HepG2 (cell line): ENCODE results near the gene IPO9. TPM values are rescaled to one million over a fixed set of nuclear protein-coding genes. Genes with fewer than 3 reads are reported as not detected.
"Not testable (repeated sequence)": the region's sequence is repeated elsewhere in the genome, so short reads cannot be mapped to it uniquely, and the experiment has no call there.

ENCODE experiments used
- ATAC-seq: fragments of 200-7000 bp; cut with Tn5 transposase; 3 replicates; pipeline ENCODE4 v1.9.1; 2020; ENCODE audit warnings: mild to moderate bottlenecking, moderate library complexity
- BruUV-seq: library from RNA; stranded (reverse); fragments of 400-500 nt; replicated peaks from 2 replicates; lab custom pipeline; 2021; lab: Mats Ljungman, UMichigan
- CTCF ChIA-PET: fragments of 300-600 bp; formaldehyde crosslinking; extraction: SDS; loops from one replicate; lab custom pipeline; 2021; ENCODE audit warnings: low total read pairs, inconsistent platforms, low intra/inter-chr PET ratio; lab: Yijun Ruan, JAX
- POLR2A ChIA-PET: fragments of 350-600 bp; sonication (Branson Sonifier 250); formaldehyde crosslinking; loops from one replicate; lab custom pipeline; 2020; ENCODE audit warnings: antibody characterized with exemption, inconsistent platforms; lab: Yijun Ruan, JAX
- DNase-seq: peaks from one replicate; pipeline ENCODE4 v3.0.0-alpha.2; 2015; ENCODE audit warnings: low spot score
- FAIRE-seq: peaks from 3 replicates; lab custom pipeline; 2011; peaks lifted over from hg19 to GRCh38; lab: Jason Lieb, UNC
- H2AFZ ChIP-seq: one replicate; pipeline ENCODE4 v1.6.1; 2011; ENCODE audit warnings: low read length, inconsistent platforms
- H3K27ac ChIP-seq: fragments of 300-600 bp; 3 replicates; pipeline ENCODE4 v1.8.0; 2011; ENCODE audit warnings: mixed run types, mild to moderate bottlenecking, mixed read lengths, low read length, inconsistent platforms; ENCODE audit not compliant: insufficient read depth; ENCODE audit errors: extremely low read length
- H3K27me3 ChIP-seq, 2 experiments: fragments of 200-600 bp in 1 of 2; 2 replicates in 1 of 2; 3 replicates in 1 of 2; pipeline versions ENCODE4 v1.6.0 to v1.8.0; 2011; ENCODE audit warnings: low read length in 2 of 2, mild to moderate bottlenecking in 2 of 2, moderate library complexity in 2 of 2, inconsistent platforms in 1 of 2; ENCODE audit not compliant: insufficient read depth in 2 of 2, control insufficient read depth in 1 of 2
- H3K36me3 ChIP-seq, 2 experiments: fragments of 200-600 bp in 1 of 2; replicated peaks in 1 of 2; 2 replicates in 1 of 2; 3 replicates in 1 of 2; pipeline versions ENCODE4 v1.5.1 to v1.8.0; 2011; ENCODE audit warnings: low read length in 2 of 2, inconsistent platforms in 1 of 2; ENCODE audit not compliant: insufficient read depth in 2 of 2, control insufficient read depth in 1 of 2
- H3K4me1 ChIP-seq: 2 replicates; pipeline ENCODE4 v1.5.1; 2012; ENCODE audit warnings: low read length, inconsistent platforms; ENCODE audit not compliant: insufficient read depth
- H3K4me2 ChIP-seq: 2 replicates; pipeline ENCODE4 v1.6.0; 2011; ENCODE audit warnings: low read depth, low read length, inconsistent platforms
- H3K4me3 ChIP-seq, 3 experiments: fragments of 200-600 bp in 1 of 3; sonication (generic), shearing (Covaris generic) in 1 of 3; replicated peaks in 1 of 3; 2 replicates each; pipeline ENCODE4 v1.5.1; 2011 to 2016; ENCODE audit warnings: low read length in 3 of 3, inconsistent platforms in 2 of 3, low read depth in 2 of 3, mild to moderate bottlenecking in 2 of 3, control low read depth in 1 of 3, mixed read lengths in 1 of 3; ENCODE audit not compliant: insufficient read depth in 1 of 3
- H3K79me2 ChIP-seq: one replicate; pipeline ENCODE4 v1.6.1; 2011; ENCODE audit warnings: low read length, inconsistent platforms; ENCODE audit not compliant: insufficient read depth
- H3K9ac ChIP-seq: 2 replicates; pipeline ENCODE4 v1.6.0; 2011; ENCODE audit warnings: mild to moderate bottlenecking, low read depth, low read length, inconsistent platforms; ENCODE audit not compliant: insufficient read depth
- H3K9me3 ChIP-seq: 2 replicates; pipeline ENCODE4 v1.5.1; 2012; ENCODE audit warnings: mild to moderate bottlenecking, low read length
- H4K20me1 ChIP-seq: 2 replicates; pipeline ENCODE4 v1.6.0; 2011; ENCODE audit warnings: inconsistent platforms, mild to moderate bottlenecking, low read length, moderate library complexity; ENCODE audit not compliant: insufficient read depth
- HOXA9 ChIP-seq: sonication (generic); formaldehyde crosslinking; IDR thresholded peaks from 2 replicates; pipeline ENCODE4 v1.8.1; 2022; ENCODE audit warnings: missing genetic modification reagents, mild to moderate bottlenecking, moderate library complexity, borderline replicate concordance
- RAD21 ChIP-seq: fragments of 450-650 bp; formaldehyde crosslinking; IDR thresholded peaks from 2 replicates; pipeline ENCODE4 v1.5.0; 2020; ENCODE audit warnings: mild to moderate bottlenecking
- REL ChIP-seq: sonication (generic); formaldehyde crosslinking; conservative IDR thresholded peaks from 2 replicates; pipeline ENCODE4 v1.8.0; 2022; ENCODE audit warnings: mild to moderate bottlenecking, missing genetic modification reagents, moderate library complexity
- ZEB1 ChIP-seq: IDR thresholded peaks from 2 replicates; pipeline ENCODE4 v1.6.1; 2012; ENCODE audit warnings: mild to moderate bottlenecking, low read depth, inconsistent platforms; ENCODE audit not compliant: insufficient replicate concordance
- ZNF547 ChIP-seq: sonication (generic); formaldehyde crosslinking; IDR thresholded peaks from 2 replicates; pipeline ENCODE4 v1.5.1; 2020; ENCODE audit warnings: mild to moderate bottlenecking, missing genetic modification reagents
- ZNF780A ChIP-seq: sonication (generic); formaldehyde crosslinking; IDR thresholded peaks from 2 replicates; pipeline ENCODE4 v1.8.0; 2022; ENCODE audit warnings: mild to moderate bottlenecking, missing genetic modification reagents, moderate library complexity
- ZNF878 ChIP-seq: sonication (generic); formaldehyde crosslinking; IDR thresholded peaks from 2 replicates; pipeline ENCODE4 v1.8.1; 2023; ENCODE audit warnings: mild to moderate bottlenecking, missing genetic modification reagents, moderate library complexity
- WGBS: methylation state at CpG from one replicate; pipeline ENCODE4 v1.1.6; 2017; ENCODE audit warnings: low lambda C conversion rate; 5-methylcytosine and 5-hydroxymethylcytosine counted together
- in situ Hi-C: cut with HindIII; loops from 2 replicates; pipeline ENCODE4 v1.10.0; 2017; ENCODE audit warnings: low pct_unique_long_range_greater_than_20kb; ENCODE audit not compliant: extremely low pct_ligation_motif_present
- intact Hi-C: fragments of 100-400 bp; cut with micrococcal nuclease; formaldehyde crosslinking; loops from one replicate; pipeline ENCODE4 v1.10.0; 2022; ENCODE audit not compliant: unreplicated experiment
- polyA plus RNA-seq, 8 experiments: library from polyadenylated mRNA; depleted of rRNA in 3 of 8; stranded (reverse) in 7 of 8; unstranded in 1 of 8; fragments of >200 nt; fragmentation: Illumina TruSeq in 4 of 8; extraction: Trizol in 4 of 8; gene quantifications; 2 replicates each; pipeline versions ENCODE4 v1.2.1 to v1.2.3, GENCODE V29; 2011 to 2016; ENCODE audit warnings: low read depth in 4 of 8, missing spikeins in 1 of 8, mixed read lengths in 1 of 8; ENCODE audit not compliant: insufficient read depth in 1 of 8
- total RNA-seq, 5 experiments: library from RNA; depleted of rRNA; stranded (reverse); fragments of >200 nt; fragmentation: Illumina TruSeq; extraction: Trizol; gene quantifications; 2 replicates each; pipeline ENCODE4 v1.2.3, GENCODE V29; 2016; ENCODE audit warnings: low read depth in 1 of 5
- TF ChIP-seq, protein P1 (sequence below): IDR thresholded peaks from 2 replicates; pipeline ENCODE4 v1.6.1; 2012; ENCODE audit warnings: inconsistent platforms
- TF ChIP-seq, protein P2 (sequence below), 2 experiments: fragments of 450-650 bp in 1 of 2; sonication (generic) in 1 of 2; formaldehyde crosslinking in 1 of 2; IDR thresholded peaks; 2 replicates each; pipeline versions ENCODE4 v1.6.1 to v1.8.0; 2016 to 2022; ENCODE audit warnings: antibody characterized with exemption in 1 of 2, mild to moderate bottlenecking in 1 of 2, missing genetic modification reagents in 1 of 2
- TF ChIP-seq, protein P3 (sequence below): sonication (generic); formaldehyde crosslinking; IDR thresholded peaks from 2 replicates; pipeline ENCODE4 v1.4.0; 2020; ENCODE audit warnings: mild to moderate bottlenecking, missing genetic modification reagents

The IPO9 gene
- total and polyA plus RNA-seq, 2 of the 13 experiments (the other 11 are each of a cell fraction or from before 2014, with no cell fraction given): 31.0 to 34.8 TPM

DNA sequence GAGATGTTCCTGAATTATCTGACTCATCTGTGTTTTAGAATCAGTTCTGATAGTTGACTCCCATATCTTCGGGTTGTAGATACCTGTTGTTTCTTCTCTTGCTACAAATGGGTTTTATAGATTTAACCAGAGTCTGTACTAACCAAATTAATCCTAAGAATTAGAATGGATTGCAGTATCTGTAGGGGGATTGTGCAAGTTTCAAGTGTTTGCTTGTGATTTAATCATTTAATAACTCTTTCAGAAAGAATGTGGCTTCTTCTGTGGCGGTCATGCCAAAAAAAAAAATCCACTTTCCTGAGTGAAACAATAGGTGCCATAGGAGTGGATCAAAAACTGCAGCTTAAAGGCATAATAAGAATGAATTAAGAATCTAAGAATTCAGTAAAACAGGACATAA lies 9.4 kb downstream of the IPO9 start (continued):
- TF ChIP-seq, protein P1, sequence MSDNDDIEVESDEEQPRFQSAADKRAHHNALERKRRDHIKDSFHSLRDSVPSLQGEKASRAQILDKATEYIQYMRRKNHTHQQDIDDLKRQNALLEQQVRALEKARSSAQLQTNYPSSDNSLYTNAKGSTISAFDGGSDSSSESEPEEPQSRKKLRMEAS: no peak
- TF ChIP-seq ZNF780A (CRISPR knock-in tag): no peak
- no peak for TF ChIP-seq ZEB1
- TF ChIP-seq, protein P2, sequence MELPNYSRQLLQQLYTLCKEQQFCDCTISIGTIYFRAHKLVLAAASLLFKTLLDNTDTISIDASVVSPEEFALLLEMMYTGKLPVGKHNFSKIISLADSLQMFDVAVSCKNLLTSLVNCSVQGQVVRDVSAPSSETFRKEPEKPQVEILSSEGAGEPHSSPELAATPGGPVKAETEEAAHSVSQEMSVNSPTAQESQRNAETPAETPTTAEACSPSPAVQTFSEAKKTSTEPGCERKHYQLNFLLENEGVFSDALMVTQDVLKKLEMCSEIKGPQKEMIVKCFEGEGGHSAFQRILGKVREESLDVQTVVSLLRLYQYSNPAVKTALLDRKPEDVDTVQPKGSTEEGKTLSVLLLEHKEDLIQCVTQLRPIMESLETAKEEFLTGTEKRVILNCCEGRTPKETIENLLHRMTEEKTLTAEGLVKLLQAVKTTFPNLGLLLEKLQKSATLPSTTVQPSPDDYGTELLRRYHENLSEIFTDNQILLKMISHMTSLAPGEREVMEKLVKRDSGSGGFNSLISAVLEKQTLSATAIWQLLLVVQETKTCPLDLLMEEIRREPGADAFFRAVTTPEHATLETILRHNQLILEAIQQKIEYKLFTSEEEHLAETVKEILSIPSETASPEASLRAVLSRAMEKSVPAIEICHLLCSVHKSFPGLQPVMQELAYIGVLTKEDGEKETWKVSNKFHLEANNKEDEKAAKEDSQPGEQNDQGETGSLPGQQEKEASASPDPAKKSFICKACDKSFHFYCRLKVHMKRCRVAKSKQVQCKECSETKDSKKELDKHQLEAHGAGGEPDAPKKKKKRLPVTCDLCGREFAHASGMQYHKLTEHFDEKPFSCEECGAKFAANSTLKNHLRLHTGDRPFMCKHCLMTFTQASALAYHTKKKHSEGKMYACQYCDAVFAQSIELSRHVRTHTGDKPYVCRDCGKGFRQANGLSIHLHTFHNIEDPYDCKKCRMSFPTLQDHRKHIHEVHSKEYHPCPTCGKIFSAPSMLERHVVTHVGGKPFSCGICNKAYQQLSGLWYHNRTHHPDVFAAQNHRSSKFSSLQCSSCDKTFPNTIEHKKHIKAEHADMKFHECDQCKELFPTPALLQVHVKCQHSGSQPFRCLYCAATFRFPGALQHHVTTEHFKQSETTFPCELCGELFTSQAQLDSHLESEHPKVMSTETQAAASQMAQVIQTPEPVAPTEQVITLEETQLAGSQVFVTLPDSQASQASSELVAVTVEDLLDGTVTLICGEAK (IDR thresholded peaks at IDR 0.05): no peak
- TF ChIP-seq, protein P2 (CRISPR knock-in tag; IDR thresholded peaks at IDR 0.05): no peak
- TF ChIP-seq REL: no peak
- TF ChIP-seq, protein P3, sequence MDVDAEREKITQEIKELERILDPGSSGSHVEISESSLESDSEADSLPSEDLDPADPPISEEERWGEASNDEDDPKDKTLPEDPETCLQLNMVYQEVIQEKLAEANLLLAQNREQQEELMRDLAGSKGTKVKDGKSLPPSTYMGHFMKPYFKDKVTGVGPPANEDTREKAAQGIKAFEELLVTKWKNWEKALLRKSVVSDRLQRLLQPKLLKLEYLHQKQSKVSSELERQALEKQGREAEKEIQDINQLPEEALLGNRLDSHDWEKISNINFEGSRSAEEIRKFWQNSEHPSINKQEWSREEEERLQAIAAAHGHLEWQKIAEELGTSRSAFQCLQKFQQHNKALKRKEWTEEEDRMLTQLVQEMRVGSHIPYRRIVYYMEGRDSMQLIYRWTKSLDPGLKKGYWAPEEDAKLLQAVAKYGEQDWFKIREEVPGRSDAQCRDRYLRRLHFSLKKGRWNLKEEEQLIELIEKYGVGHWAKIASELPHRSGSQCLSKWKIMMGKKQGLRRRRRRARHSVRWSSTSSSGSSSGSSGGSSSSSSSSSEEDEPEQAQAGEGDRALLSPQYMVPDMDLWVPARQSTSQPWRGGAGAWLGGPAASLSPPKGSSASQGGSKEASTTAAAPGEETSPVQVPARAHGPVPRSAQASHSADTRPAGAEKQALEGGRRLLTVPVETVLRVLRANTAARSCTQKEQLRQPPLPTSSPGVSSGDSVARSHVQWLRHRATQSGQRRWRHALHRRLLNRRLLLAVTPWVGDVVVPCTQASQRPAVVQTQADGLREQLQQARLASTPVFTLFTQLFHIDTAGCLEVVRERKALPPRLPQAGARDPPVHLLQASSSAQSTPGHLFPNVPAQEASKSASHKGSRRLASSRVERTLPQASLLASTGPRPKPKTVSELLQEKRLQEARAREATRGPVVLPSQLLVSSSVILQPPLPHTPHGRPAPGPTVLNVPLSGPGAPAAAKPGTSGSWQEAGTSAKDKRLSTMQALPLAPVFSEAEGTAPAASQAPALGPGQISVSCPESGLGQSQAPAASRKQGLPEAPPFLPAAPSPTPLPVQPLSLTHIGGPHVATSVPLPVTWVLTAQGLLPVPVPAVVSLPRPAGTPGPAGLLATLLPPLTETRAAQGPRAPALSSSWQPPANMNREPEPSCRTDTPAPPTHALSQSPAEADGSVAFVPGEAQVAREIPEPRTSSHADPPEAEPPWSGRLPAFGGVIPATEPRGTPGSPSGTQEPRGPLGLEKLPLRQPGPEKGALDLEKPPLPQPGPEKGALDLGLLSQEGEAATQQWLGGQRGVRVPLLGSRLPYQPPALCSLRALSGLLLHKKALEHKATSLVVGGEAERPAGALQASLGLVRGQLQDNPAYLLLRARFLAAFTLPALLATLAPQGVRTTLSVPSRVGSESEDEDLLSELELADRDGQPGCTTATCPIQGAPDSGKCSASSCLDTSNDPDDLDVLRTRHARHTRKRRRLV (CRISPR knock-in tag): no peak
- no peak for TF ChIP-seq HOXA9
- TF ChIP-seq ZNF547 (CRISPR knock-in tag): no peak
- TF ChIP-seq ZNF878 (CRISPR knock-in tag): no peak
- TF ChIP-seq RAD21: no peak

DNA sequence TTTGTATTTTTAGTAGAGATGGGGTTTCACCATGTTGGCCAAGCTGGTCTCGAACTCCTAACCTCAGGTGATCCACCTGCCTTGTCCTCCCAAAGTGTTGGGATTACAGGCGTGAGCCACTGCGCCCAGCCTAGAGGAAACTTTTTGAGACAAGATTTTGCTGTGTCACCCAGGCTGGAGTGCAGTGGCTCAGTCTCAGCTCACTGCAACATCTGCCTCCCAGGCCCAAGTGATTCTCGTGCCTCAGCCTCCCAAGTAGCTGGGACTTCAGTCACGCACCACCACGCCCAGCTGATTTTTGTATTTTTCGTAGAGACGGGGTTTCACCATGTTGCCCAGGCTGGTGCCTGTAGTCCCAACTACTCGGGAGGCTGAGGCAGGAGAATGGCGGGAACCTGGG lies 10.1 kb downstream of the IPO9 start:
- CTCF ChIA-PET, H3K9ac ChIP-seq, POLR2A ChIA-PET, H3K4me2 ChIP-seq, in situ Hi-C loops, intact Hi-C loops, DNase-seq, H4K20me1 ChIP-seq, FAIRE-seq, H3K4me3 ChIP-seq, BruUV-seq, ATAC-seq, H2AFZ ChIP-seq, H3K27me3 ChIP-seq, H3K9me3 ChIP-seq, H3K27ac ChIP-seq: not testable (repeated sequence)
- WGBS: 99% methylated on average over 10 of the region's 10 CpGs
- Histone ChIP-seq H3K79me2 (peaks cover 88% of the 10 kb centered on the region), H3K4me1 (peaks cover 41% of the 10 kb centered on the region), H3K36me3 (peaks cover 1 to 11% of the 10 kb centered on the region in 2 experiments; a peak in 3 of 5 replicates)
